Measurements from ENCODE around the gene SLC25A12. TPM values are rescaled to one million over a fixed set of nuclear protein-coding genes. Genes with fewer than 3 reads are reported as not detected.

The SLC25A12 gene
- total and polyA plus RNA-seq, 2 of the 13 experiments (the other 11 are each of a cell fraction or from before 2014, with no cell fraction given): 8.1 to 15.9 TPM

- H3K4me3 ChIP-seq (replicated peaks in 1 of 3; ENCODE audit: insufficient read depth in 1 of 3, low read depth in 2 of 3, low read length in 3 of 3): no peak overlapping the region
- no peak for ATAC-seq
- no peak overlapping the region for H2AFZ ChIP-seq (ENCODE audit: low read length)
- peaks cover 19% of the 10 kb centered on the region for H3K4me1 ChIP-seq (ENCODE audit: insufficient read depth, low read length)
- intact Hi-C loops (cut with micrococcal nuclease; ENCODE audit: unreplicated experiment): no loop called here
- H3K27me3 ChIP-seq (ENCODE audit: control insufficient read depth in 1 of 2, insufficient read depth in 2 of 2, low read length in 2 of 2): no peaks in the 10 kb centered on the region; a peak in 1 of 5 replicates
- H3K9me3 ChIP-seq (ENCODE audit: low read length): no peaks in the 10 kb centered on the region
- H3K79me2 ChIP-seq (ENCODE audit: insufficient read depth, low read length): no peaks in the 10 kb centered on the region
- no peak overlapping the region for H3K27ac ChIP-seq (ENCODE audit: extremely low read length, insufficient read depth, low read length)
- TF ChIP-seq FOXK2 (IDR thresholded peaks at IDR 0.05) (no peak), DNMT1 (CRISPR knock-in tag; IDR thresholded peaks at IDR 0.05) (no peak), ZNF839 (CRISPR knock-in tag; IDR thresholded peaks at IDR 0.05; ENCODE audit: borderline replicate concordance) (no peak)
- no peak overlapping the region for H3K9ac ChIP-seq (ENCODE audit: insufficient read depth, low read depth, low read length)
- no peaks in the 10 kb centered on the region for H4K20me1 ChIP-seq (ENCODE audit: insufficient read depth, low read length)
- H3K4me2 ChIP-seq (ENCODE audit: low read depth, low read length): no peak overlapping the region
- H3K36me3 ChIP-seq (replicated peaks in 1 of 2; ENCODE audit: control insufficient read depth in 1 of 2, insufficient read depth in 2 of 2, low read length in 2 of 2): no peaks in the 10 kb centered on the region; a peak in 1 of 5 replicates
- POLR2A ChIA-PET: no interaction called here
- BruUV-seq (replicated peaks): no TSS peak
- FAIRE-seq: no peak
- CTCF ChIA-PET (ENCODE audit: low intra/inter-chr PET ratio, low total read pairs): no interaction called here
- in situ Hi-C loops (cut with HindIII; ENCODE audit: extremely low pct_ligation_motif_present, low pct_unique_long_range_greater_than_20kb): no loop called here
- no peak for DNase-seq (ENCODE audit: low spot score)
- WGBS (ENCODE audit: low lambda C conversion rate): 86% methylated on average over 2 of the region's 2 CpGs
These were observed 4.7 kb downstream of the SLC25A12 start for GRCh38 chr2:171889333-171889732.

GRCh38 chr2:171883275-171883893, 10.7 kb downstream of the SLC25A12 start:
- no TSS peak for BruUV-seq (replicated peaks)
- H3K27ac ChIP-seq (ENCODE audit: extremely low read length, insufficient read depth, low read length): no peak overlapping the region
- in situ Hi-C loops (cut with HindIII; ENCODE audit: extremely low pct_ligation_motif_present, low pct_unique_long_range_greater_than_20kb): no loop called here
- WGBS (ENCODE audit: low lambda C conversion rate): 91% methylated on average over 5 of the region's 5 CpGs
- FAIRE-seq (no peak), DNase-seq (ENCODE audit: low spot score) (no peak), ATAC-seq (peak; percentile 57; the same call in 2 of the 3 replicates)
- no peaks in the 10 kb centered on the region for H3K9me3 ChIP-seq (ENCODE audit: low read length)
- ChIA-PET CTCF (ENCODE audit: low intra/inter-chr PET ratio, low total read pairs) (no interaction called here), POLR2A (interaction anchor here (1.1 kb wide), 1 partner anchor 11 kb away, joined by 4 read pairs; the partner anchor contains the start of gene SLC25A12)
- H3K4me2 ChIP-seq (ENCODE audit: low read depth, low read length): no peak overlapping the region
- H4K20me1 ChIP-seq (ENCODE audit: insufficient read depth, low read length): no peaks in the 10 kb centered on the region
- no peaks in the 10 kb centered on the region for H3K36me3 ChIP-seq (replicated peaks in 1 of 2; ENCODE audit: control insufficient read depth in 1 of 2, insufficient read depth in 2 of 2, low read length in 2 of 2)
- H3K4me1 ChIP-seq (ENCODE audit: insufficient read depth, low read length): peaks cover 11% of the 10 kb centered on the region
- intact Hi-C loops (cut with micrococcal nuclease; ENCODE audit: unreplicated experiment): no loop called here
- H2AFZ ChIP-seq (ENCODE audit: low read length): no peak overlapping the region
- H3K79me2 ChIP-seq (ENCODE audit: insufficient read depth, low read length): no peaks in the 10 kb centered on the region
- H3K27me3 ChIP-seq (ENCODE audit: control insufficient read depth in 1 of 2, insufficient read depth in 2 of 2, low read length in 2 of 2): no peaks in the 10 kb centered on the region
- H3K9ac ChIP-seq (ENCODE audit: insufficient read depth, low read depth, low read length): no peak overlapping the region
- no peak overlapping the region for H3K4me3 ChIP-seq (replicated peaks in 1 of 3; ENCODE audit: insufficient read depth in 1 of 3, low read depth in 2 of 3, low read length in 3 of 3)
- no peak for TF ChIP-seq ZBTB7A (CRISPR knock-in tag; IDR thresholded peaks at IDR 0.05)
- 0 out of 2 replicates have a peak, but pooled peaks have one; percentile 10 for TF ChIP-seq CTCF (CRISPR knock-in tag; IDR thresholded peaks at IDR 0.05)
- TF ChIP-seq JUN (CRISPR knock-in tag; IDR thresholded peaks at IDR 0.05): no peak
- TF ChIP-seq PRDM15 (CRISPR knock-in tag; IDR thresholded peaks at IDR 0.05): no peak
- TF ChIP-seq TAF1 (CRISPR knock-in tag; IDR thresholded peaks at IDR 0.05): no peak
- no peak for TF ChIP-seq CENPX (CRISPR knock-in tag; IDR thresholded peaks at IDR 0.05)
- TF ChIP-seq LBX2 (CRISPR knock-in tag; IDR thresholded peaks at IDR 0.05; ENCODE audit: borderline replicate concordance): no peak
- no peak for TF ChIP-seq MAFG (CRISPR knock-in tag; IDR thresholded peaks at IDR 0.05)
- TF ChIP-seq STAG1 (CRISPR knock-in tag; IDR thresholded peaks at IDR 0.05): 0 out of 2 replicates have a peak, but pooled peaks have one; percentile 6
- no peak for TF ChIP-seq HES4 (CRISPR knock-in tag; IDR thresholded peaks at IDR 0.05; ENCODE audit: borderline replicate concordance)
